ENCODE data around the gene FAM20A. TPM values are rescaled to one million over a fixed set of nuclear protein-coding genes. Genes with fewer than 3 reads are reported as not detected.

The FAM20A gene
- total and polyA plus RNA-seq, 9 of the 15 experiments (the other 6 are each of a cell fraction or from before 2014, with no cell fraction given) = 0.07 TPM; not detected in 8

DNA sequence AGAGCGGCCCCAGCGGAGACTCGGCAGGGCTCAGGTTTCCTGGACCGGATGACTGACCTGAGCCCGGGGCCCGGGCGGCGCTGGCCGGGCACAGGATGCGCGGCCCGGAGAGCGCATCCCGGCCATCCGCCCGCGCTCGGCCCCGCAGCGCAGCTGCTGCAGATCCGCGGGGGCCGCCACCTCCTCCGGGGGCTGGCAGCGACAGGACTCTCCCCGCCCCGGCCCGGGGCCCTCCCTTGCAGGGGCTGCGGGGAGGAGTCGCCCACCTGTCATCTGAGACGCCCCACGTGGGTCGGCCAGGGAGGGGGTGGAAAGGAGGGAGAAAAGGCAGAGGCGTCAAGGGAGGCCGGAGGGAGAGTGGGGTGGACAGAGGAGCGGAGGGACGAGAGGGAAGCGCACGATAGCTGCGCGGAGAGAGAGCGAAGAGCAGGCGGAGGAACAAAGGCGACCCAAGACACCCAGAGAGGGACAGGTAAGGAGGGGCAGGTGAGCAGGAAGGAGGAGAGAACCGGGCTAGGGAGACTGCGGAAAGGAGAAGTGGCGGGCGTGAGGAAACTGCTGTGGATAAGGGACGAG, 89.4 kb downstream of the FAM20A start (continued):
- TF ChIP-seq, protein P1, sequence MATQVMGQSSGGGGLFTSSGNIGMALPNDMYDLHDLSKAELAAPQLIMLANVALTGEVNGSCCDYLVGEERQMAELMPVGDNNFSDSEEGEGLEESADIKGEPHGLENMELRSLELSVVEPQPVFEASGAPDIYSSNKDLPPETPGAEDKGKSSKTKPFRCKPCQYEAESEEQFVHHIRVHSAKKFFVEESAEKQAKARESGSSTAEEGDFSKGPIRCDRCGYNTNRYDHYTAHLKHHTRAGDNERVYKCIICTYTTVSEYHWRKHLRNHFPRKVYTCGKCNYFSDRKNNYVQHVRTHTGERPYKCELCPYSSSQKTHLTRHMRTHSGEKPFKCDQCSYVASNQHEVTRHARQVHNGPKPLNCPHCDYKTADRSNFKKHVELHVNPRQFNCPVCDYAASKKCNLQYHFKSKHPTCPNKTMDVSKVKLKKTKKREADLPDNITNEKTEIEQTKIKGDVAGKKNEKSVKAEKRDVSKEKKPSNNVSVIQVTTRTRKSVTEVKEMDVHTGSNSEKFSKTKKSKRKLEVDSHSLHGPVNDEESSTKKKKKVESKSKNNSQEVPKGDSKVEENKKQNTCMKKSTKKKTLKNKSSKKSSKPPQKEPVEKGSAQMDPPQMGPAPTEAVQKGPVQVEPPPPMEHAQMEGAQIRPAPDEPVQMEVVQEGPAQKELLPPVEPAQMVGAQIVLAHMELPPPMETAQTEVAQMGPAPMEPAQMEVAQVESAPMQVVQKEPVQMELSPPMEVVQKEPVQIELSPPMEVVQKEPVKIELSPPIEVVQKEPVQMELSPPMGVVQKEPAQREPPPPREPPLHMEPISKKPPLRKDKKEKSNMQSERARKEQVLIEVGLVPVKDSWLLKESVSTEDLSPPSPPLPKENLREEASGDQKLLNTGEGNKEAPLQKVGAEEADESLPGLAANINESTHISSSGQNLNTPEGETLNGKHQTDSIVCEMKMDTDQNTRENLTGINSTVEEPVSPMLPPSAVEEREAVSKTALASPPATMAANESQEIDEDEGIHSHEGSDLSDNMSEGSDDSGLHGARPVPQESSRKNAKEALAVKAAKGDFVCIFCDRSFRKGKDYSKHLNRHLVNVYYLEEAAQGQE (IDR thresholded peaks at IDR 0.05; ENCODE audit: borderline replicate concordance) = peak; percentile 22; the same call in 1 of the 2 replicates
- TF ChIP-seq, protein P1 (CRISPR knock-in tag; IDR thresholded peaks at IDR 0.05; ENCODE audit: low read depth) = no peak
- TF ChIP-seq RB1 (IDR thresholded peaks at IDR 0.05; ENCODE audit: low read depth) = 0 out of 2 replicates have a peak, but pooled peaks have one; percentile 54

Measured in K562 (cell line).